MM.1S (cell line): Measurements from ENCODE around the gene GRIA3.

Experiments
- DNase-seq: peaks from one replicate; pipeline ENCODE4 v3.0.0-alpha.2; 2015
- H2AFZ ChIP-seq: fragments of 300-600 bp; sonication (generic); 2 replicates; pipeline ENCODE4 v1.6.0; 2016; ENCODE audit warnings: antibody characterized with exemption, low read length
- H3F3A ChIP-seq: fragments of 300-600 bp; sonication (generic); 2 replicates; pipeline ENCODE4 v1.6.1; 2016; ENCODE audit warnings: mild to moderate bottlenecking, antibody characterized with exemption, low read length, moderate library complexity, mixed read lengths; ENCODE audit not compliant: insufficient read depth
- H3K27ac ChIP-seq: fragments of 300-600 bp; sonication (generic); 2 replicates; pipeline ENCODE4 v1.5.1; 2016; ENCODE audit warnings: mild to moderate bottlenecking, low read length
- H3K27me3 ChIP-seq: fragments of 300-600 bp; sonication (generic); replicated peaks from 2 replicates; pipeline ENCODE4 v1.6.0; 2016; ENCODE audit warnings: low read length; ENCODE audit not compliant: insufficient read depth
- H3K36me3 ChIP-seq: fragments of 300-600 bp; sonication (generic); replicated peaks from 2 replicates; pipeline ENCODE4 v1.6.1; 2016; ENCODE audit warnings: mild to moderate bottlenecking, low read length, mixed read lengths; ENCODE audit not compliant: insufficient read depth
- H3K4me1 ChIP-seq: fragments of 300-600 bp; sonication (generic); 2 replicates; pipeline ENCODE4 v1.6.1; 2016; ENCODE audit warnings: low read length, mixed read lengths
- H3K4me2 ChIP-seq: fragments of 300-600 bp; sonication (generic); 2 replicates; pipeline ENCODE4 v1.6.0; 2016; ENCODE audit warnings: low read depth, low read length
- H3K4me3 ChIP-seq: fragments of 300-600 bp; sonication (generic); 2 replicates; pipeline ENCODE4 v1.5.1; 2016; ENCODE audit warnings: low read length, mixed read lengths
- H3K79me2 ChIP-seq: fragments of 300-600 bp; sonication (generic); 2 replicates; pipeline ENCODE4 v1.6.1; 2016; ENCODE audit warnings: mixed run types, low read length, mixed read lengths
- H3K9ac ChIP-seq: fragments of 300-600 bp; sonication (generic); 2 replicates; pipeline ENCODE4 v1.6.1; 2016; ENCODE audit warnings: low read length, mixed read lengths
- H3K9me2 ChIP-seq: fragments of 300-600 bp; sonication (generic); replicated peaks from 2 replicates; pipeline ENCODE4 v1.6.1; 2016; ENCODE audit warnings: mild to moderate bottlenecking, low read length, mixed read lengths; ENCODE audit not compliant: insufficient read depth
- H3K9me3 ChIP-seq: fragments of 300-600 bp; sonication (generic); replicated peaks from 2 replicates; pipeline ENCODE4 v1.6.1; 2016; ENCODE audit warnings: mild to moderate bottlenecking, low read length, mixed read lengths; ENCODE audit not compliant: insufficient read depth
- H4K20me1 ChIP-seq: fragments of 300-600 bp; sonication (generic); 2 replicates; pipeline ENCODE4 v1.6.1; 2016; ENCODE audit warnings: mild to moderate bottlenecking, low read length, moderate library complexity, mixed read lengths; ENCODE audit not compliant: insufficient read depth
- CTCF ChIP-seq: fragments of 300-600 bp; sonication (generic); IDR thresholded peaks from 2 replicates; pipeline ENCODE4 v1.5.1; 2016; ENCODE audit warnings: antibody characterized with exemption, low read length, mixed read lengths
- EZH2 ChIP-seq: fragments of 300-600 bp; sonication (generic); optimal IDR thresholded peaks from 2 replicates; pipeline ENCODE3; 2017; ENCODE audit warnings: low read depth, mild to moderate bottlenecking, antibody characterized with exemption, low read length, mixed read lengths
- EZH2phosphoT487 ChIP-seq: fragments of 300-600 bp; sonication (generic); IDR thresholded peaks from 2 replicates; pipeline ENCODE4 v1.6.1; 2018; ENCODE audit warnings: antibody characterized with exemption, low read length

GRIA3 gene

DNA sequence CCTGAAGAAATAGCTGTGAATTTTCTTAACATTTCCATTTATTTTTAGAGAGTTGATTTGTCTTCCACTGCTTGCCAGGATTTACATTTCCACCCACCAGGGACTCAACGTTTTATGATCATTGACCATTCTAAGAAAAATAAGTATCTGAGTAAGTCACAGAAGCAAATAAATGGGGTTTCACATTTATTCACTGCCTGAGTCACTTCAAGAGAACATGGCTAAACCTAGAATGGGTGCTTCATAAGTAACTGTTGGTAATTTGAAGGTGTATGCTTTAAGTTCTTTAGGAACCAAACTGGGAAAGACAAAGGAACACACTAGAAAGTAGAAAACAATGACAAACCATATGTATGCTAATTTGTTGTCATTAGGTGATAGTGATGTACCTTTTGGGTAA is 43.2 kb upstream of the GRIA3 start:
- no peaks in the 10 kb centered on the region for H3K9me3 ChIP-seq
- no peak overlapping the region for H3K4me2 ChIP-seq
- H3K9ac ChIP-seq: no peak overlapping the region
- no peaks in the 10 kb centered on the region for H3K79me2 ChIP-seq
- DNase-seq: no peak
- H3F3A ChIP-seq: no peaks in the 10 kb centered on the region
- no peaks in the 10 kb centered on the region for H3K36me3 ChIP-seq
- no peak overlapping the region for H2AFZ ChIP-seq
- H3K4me3 ChIP-seq: no peak overlapping the region
- no peak overlapping the region for H3K27ac ChIP-seq
- TF ChIP-seq EZH2 (no peak), EZH2phosphoT487 (no peak), CTCF (no peak)
- no peaks in the 10 kb centered on the region for H3K9me2 ChIP-seq
- H4K20me1 ChIP-seq: no peaks in the 10 kb centered on the region
- no peaks in the 10 kb centered on the region for H3K4me1 ChIP-seq
- no peaks in the 10 kb centered on the region for H3K27me3 ChIP-seq

DNA sequence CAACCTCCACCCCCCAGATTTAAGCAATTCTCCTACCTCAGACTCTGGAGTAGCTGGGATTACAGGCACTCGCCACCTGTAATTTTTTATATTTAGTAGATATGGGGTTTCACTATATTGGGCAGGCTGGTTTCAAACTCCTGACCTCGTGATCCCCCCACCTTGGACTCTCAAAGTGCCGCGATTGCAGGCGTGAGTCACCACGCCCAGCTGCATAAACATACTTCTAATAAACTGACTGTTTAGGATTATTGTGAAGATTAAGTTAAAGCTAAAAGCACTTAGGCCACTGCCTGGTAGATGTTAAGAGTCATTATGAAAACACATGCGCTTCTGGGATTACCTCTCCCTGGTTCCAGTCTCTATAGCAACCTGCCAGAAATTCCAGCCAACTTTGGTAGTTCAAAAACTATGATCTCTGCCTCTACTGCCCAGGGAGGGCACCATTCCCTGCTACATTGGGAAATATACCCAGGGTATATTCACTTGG is 30.2 kb upstream of the GRIA3 start:
- no peaks in the 10 kb centered on the region for H3K27me3 ChIP-seq
- H3K4me1 ChIP-seq: no peaks in the 10 kb centered on the region
- no peaks in the 10 kb centered on the region for H3K9me3 ChIP-seq
- no peaks in the 10 kb centered on the region for H4K20me1 ChIP-seq
- no peak overlapping the region for H3K9ac ChIP-seq
- H3K27ac ChIP-seq: no peak overlapping the region
- no peak overlapping the region for H3K4me2 ChIP-seq
- DNase-seq: no peak
- H3K36me3 ChIP-seq: no peaks in the 10 kb centered on the region
- no peaks in the 10 kb centered on the region for H3F3A ChIP-seq
- H3K9me2 ChIP-seq: no peaks in the 10 kb centered on the region
- TF ChIP-seq CTCF (no peak), EZH2phosphoT487 (no peak), EZH2 (no peak)
- no peak overlapping the region for H2AFZ ChIP-seq
- H3K4me3 ChIP-seq: no peak overlapping the region
- no peaks in the 10 kb centered on the region for H3K79me2 ChIP-seq

DNA sequence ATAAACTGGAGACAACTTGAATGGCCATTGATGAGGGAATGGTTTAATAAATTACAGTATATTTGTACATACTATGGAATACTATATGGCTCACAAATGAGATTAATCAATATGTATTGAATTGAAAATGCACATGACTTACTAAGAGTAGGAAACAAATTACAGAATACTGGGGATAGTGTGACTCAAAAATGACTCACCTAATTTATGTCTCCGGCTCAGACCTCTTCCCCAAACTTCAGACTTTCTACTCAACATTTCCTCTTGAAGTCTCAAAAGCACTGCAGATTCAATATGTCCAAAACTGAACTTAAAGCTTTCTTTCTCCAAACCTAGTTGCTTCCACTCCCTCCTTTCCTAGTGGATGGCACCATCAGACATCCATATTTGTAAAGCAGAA is 28.8 kb upstream of the GRIA3 start:
- TF ChIP-seq CTCF (no peak), EZH2 (no peak), EZH2phosphoT487 (no peak)
- no peaks in the 10 kb centered on the region for H3K27me3 ChIP-seq
- no peaks in the 10 kb centered on the region for H4K20me1 ChIP-seq
- no peaks in the 10 kb centered on the region for H3K79me2 ChIP-seq
- no peaks in the 10 kb centered on the region for H3K9me2 ChIP-seq
- H2AFZ ChIP-seq: no peak overlapping the region
- no peaks in the 10 kb centered on the region for H3K9me3 ChIP-seq
- no peak overlapping the region for H3K4me2 ChIP-seq
- no peaks in the 10 kb centered on the region for H3F3A ChIP-seq
- no peak for DNase-seq
- no peak overlapping the region for H3K27ac ChIP-seq
- H3K4me1 ChIP-seq: no peaks in the 10 kb centered on the region
- H3K4me3 ChIP-seq: no peak overlapping the region
- no peak overlapping the region for H3K9ac ChIP-seq
- H3K36me3 ChIP-seq: no peaks in the 10 kb centered on the region
